ENCODE measurements around the gene TRIM39.

TRIM39 gene

DNA sequence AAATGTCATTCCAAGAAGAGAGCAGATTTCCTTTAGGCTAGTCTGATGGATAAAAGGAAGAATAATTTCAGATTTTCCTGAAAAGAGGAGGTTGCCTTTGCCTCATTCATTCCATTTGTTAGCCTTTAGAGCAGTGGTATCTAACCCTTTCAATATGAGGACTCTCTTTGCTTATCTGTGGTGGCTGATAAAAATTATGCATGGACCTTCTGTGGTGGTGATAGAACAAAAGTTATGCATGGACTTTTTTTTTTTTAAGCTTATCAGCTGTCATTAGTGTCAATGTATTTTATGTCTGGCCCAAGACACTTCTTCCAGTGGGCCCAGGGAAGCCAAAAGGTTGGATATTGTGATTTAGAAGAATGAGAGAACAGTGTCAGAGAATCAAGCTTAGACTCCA is 1.7 kb downstream of the TRIM39 start:
- no peak for DNase-seq

DNA sequence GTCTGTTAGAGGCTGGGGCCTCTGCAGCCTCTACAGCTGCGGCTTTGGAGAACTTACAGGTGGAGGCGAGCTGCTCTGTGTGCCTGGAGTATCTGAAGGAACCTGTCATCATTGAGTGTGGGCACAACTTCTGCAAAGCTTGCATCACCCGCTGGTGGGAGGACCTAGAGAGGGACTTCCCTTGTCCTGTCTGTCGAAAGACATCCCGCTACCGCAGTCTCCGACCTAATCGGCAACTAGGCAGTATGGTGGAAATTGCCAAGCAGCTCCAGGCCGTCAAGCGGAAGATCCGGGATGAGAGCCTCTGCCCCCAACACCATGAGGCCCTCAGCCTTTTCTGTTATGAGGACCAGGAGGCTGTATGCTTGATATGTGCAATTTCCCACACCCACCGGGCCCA is 2.6 kb downstream of the TRIM39 start:
- DNase-seq: peak; percentile 46

DNA sequence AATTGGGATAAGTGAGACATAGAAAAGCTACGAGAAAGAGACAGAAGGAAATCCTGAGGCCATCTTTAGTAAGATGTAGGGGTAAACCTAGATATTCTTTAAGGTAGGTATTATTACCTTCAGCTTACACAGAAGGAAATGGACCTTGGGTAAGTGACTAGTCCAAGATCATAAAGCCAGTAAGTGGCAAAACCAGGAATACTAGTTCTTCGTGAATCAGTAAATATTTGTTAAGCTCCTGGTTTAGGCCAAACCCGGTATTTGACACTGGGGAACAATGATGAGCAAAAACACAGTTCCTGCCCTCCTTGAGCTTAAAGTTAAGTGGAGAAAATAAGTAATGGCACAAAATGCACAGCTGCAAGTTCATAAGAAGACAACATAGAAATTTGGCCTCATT is 5.3 kb downstream of the TRIM39 start:
- DNase-seq: no peak

DNA sequence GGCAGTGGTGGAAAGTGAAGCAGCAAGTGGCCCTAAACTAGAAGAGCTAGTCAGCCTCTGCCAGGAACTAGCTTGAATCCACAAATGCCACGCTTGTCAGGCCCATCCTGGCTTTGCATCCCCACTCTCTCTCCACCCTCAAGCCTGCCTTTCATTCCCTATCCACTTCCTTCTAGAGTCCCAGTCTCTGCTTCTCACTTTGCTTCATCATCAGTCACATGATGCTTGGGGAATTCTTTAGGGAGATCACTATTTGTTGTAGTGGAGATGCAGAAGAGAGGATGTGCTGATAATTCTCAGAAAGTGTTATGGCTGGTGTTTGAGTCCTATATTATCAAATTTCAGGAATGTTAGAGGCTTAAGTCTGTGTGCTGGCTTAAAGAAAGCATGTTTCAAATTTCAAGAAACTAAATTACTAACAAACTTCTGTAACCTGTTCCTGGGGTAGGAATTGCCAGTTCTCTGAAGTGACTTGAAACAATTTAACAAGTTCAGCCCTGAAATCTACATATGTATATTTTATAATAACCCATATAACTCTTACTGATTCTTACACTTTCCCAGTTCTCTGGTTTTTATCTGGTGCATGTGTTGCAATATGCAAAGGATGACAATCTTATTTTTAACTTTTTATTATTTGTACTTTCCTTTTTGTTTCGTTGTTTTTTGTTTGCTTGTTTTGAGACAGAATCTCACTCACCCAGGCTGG is 7.5 kb downstream of the TRIM39 start:
- peak; percentile 42 for DNase-seq

DNA sequence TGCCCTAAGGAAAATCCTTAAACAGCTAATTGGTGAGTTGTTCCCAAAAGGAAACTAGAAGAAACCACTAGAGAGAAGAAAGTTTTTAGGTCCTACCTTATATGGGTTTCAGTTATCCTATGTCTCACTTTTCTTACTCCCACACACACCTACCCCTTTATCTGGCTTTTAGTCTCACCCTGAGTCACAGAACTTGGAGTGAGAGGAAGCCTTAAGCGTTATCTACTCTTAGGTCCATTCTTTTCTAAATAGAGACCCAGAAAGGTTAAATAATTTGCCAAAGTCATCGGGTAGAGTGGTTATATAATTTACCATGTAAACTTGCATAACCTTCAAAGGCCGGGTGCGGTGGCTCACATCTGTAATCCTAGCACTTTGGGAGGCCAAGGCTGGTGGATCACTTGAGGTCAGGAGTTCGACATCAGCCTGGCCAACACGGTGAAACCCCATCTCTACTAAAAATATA is 13.9 kb downstream of the TRIM39 start:
- DNase-seq: no peak

DNA sequence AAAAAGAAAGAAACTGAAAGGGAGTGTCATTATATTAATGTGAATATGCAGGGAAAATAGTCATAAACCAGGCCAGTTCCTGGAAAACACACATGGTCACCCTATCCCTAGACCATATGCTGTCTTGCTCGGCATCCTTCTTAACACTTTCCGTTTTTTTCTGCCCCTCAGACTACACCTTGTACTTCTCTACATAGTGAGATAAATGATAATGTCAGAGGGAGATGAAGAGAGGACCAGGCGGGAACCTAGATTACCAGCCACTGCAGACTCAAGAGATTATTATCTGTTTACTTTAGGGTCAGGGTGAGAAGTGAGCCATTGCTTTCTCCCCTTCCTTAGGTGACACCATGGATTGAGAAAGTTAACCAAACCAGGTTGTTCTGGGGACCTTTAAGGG is 14.5 kb downstream of the TRIM39 start:
- DNase-seq: no peak

DNA sequence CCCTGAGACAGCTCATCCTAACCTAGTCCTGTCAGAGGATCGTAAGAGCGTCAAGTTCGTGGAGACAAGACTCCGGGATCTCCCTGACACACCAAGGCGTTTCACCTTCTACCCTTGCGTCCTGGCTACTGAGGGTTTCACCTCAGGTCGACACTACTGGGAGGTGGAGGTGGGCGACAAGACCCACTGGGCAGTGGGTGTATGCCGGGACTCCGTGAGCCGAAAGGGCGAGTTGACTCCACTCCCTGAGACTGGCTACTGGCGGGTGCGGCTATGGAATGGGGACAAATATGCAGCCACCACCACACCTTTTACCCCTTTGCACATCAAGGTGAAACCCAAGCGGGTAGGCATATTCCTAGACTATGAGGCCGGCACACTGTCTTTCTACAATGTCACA is 15.0 kb downstream of the TRIM39 start:
- DNase-seq: no peak

DNA sequence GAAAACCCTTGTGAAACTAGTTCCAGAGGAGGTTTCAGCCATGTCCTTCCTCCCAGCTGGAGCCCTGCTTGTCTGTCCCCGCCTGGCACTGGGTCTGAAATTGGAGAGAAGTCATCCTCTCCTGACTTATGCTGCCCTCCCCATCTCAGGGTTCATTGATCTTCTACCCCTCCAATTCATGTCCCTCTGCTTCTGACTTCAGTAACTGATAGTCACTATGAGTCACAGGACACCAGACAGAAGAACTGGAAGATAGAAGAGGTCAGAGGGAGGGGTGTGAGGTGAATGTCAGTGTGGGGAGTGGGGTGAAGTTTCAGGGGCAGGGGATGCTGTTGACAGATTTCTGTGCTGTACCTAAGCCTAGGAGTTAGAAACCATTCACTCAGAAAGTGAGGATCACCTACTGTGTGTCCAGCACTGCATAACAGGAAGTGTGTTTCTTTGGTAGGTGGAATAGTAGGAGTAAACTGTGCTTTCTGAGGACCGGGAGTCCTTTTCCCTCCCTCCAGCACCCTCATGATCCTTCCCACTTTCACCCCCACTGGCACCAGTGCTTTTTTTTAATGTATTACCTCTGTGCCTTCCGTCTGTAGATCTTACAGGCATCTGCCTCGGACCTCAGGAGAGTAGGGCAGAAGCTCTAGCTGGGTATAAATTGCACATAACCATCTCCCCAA is 17.6 kb downstream of the TRIM39 start:
- no peak for DNase-seq

DNA sequence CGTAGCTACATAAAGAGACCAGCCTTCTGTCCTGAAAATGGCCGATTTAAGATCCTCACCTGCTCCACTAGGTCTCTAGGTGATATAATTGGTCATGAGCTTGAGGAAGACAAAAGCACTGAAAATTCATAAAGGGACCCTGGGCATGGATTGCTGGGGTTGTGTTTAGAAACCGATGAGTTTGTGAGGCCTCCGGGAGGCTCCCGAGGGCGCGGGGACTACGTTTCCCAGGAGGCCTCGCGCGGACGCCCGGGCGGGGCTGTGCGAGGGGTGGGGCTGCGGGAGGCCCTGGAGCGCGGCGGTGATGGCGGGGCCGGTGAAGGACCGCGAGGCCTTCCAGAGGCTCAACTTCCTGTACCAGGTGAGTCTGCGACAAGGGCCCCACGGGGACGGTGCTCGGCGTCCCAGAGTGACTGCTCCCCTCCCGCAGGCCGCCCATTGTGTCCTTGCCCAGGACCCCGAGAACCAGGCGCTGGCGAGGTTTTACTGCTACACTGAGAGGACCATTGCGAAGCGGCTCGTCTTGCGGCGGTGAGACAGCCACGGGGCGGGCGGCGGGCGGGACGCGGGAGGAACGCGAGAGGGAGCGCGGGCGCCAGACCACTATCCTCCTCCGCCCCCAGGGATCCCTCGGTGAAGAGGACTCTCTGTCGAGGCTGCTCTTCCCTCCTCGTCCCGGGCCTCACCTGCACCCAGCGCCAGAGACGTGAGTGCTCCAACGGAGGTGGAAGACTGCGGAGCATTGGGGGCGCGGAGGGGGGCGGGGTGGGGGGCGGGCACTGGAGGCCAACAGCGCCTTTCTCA is 18.3 kb downstream of the TRIM39 start, which contains the start of gene RPP21:
RPP21 (plus strand) TSS at position 289 of the 804 bp plus-strand sequence; CDS start at position 305, 16 bp downstream.
- DNase-seq: peak; percentile 85

DNA sequence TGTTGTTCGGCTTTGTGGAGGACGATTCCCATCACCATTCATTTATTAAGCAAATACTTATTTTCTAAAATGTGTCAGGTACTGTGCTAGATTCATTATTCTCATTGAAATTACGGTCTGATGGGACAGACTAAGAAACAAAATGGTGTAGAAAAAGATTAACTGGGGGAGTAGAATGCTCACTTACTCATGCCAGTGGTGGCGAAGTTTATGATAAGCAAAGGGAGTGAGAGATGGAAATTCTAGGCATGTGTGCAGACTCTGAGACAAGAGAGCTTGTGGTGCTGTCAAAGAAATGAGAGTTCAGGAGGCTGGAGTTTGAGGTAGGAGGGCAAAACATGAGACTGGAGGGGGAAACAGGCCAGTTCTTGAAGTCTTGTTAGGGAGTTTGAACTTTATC is 19.1 kb downstream of the TRIM39 start:
- no peak for DNase-seq

DNA sequence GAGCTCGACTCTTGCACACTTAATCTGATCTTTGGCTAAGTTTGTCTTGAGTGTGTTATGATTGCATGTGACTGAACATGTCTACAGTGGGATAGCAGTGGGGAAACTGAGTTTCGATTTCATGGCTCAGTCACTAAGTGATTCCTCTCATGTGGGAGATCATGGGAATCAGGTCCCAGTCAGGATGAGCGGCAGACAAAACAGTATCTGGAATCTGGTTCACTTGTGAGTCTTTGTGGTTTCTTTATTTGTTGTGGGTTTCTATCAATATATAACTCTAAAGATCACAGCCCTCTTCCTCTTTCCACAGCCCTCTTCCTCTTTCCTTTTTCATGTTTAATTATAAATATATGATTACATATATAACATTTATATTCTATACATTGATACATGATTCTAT is 22.2 kb downstream of the TRIM39 start:
- peak; percentile 10 for DNase-seq

DNA sequence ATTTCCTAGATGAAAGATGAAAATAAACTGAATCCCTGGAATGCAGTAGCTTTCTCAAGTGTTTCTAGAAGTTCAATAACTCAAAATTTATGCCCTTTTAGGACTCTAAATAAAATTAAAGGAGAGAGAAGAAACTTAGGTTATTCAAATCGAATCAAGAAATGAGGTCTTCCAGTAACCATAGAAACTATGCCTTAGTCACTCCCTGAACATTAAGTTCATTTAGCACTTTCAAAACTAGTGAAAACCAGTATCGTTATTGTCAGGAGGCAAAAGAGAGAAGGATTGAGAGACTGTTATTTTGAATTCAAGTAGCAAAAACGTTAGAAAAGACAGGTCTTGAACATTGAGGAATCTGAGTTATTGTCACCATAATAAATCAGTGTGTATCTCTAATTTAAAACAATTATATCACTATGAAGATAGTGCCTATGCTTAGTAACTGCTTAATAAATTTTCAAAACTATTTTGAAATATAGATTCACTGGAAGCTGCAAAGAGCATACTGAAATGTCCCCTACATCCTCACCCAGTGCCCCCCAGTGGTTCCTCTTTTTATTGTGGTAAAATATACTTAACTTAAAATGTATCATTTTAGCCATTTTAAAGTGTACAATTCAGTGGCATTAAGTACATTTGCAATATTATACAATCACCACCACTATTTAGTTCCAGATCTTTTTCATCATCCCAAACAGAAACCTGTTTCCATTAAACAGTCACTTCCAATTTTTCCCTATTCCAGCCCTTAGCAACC is 22.9 kb downstream of the TRIM39 start:
- DNase-seq: no peak

DNA sequence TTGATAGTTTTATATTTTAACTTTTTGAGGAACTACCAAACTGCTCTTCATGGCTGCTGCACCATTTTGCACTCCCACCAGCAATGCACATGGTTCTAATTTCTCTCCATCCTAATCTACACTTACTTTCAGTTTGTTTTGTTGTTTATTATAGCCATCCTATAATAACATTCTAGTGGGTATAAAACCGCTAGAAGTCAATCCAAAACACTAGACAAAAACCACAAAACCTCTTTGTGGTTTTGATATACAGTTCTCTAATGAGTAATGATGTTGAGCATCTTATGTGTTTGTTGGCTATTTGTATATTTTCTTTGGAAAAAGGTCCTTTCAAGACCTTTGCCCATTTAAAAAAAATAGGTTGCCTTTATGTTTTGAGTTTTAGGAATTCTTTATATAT is 23.8 kb downstream of the TRIM39 start:
- DNase-seq: no peak

DNA sequence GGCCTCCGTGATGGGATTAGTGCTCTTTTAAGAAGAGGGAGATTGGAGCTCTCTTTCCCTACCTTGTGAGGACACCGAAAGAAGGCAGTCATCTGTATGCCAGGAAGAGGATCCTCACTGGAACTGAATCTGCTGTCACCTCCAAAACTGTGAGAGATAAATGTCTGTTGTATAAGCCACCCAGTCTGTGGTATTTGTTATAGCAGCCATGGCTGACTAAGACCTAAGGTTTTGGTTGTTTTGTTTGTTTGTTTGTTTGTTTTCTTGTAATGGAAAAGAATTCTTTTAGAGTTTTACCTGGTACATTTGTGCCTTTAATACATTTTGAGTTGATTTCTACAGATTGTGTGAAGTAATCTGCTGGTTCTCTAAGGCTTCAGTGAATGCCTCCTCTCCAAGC is 25.8 kb downstream of the TRIM39 start:
- no peak for DNase-seq

DNA sequence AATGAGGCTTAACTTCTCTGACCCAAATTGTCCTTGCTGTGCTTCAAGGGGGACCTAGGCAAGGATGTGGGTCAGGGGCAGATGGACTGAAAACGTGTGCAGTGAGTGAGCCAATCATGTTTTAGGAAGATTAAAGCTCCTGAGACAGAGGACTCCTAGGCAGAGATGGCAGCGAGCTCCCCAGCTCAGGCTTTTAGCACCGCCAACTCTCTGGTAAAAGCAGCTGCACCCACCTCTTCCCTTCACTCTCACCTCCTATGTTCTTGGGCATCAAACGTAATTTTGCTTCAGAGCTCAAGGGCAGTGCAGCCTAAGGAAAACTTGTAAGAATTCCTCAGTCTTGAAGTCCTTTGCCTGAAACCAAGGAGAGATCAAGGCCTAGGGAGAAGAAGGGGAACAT is 28.6 kb downstream of the TRIM39 start:
- no peak for DNase-seq

DNA sequence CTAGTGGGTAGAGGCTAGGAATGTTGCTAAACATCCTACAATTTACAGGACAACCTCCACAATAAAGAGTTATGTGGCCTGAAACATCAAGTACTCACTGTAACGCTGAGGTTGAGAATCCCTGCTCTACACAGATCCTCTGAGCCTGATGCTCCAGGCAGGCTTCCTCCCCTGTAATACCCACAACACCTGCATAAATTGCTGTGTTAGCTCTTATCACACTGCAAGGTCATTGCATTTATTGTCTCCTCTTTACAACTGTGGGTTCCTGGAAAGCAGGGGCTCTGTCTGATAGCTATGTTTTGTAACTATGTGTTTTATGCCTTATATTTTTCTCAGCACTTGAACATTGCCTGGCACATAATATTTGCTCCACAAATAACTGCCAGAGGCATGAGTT is 29.8 kb downstream of the TRIM39 start:
- no peak for DNase-seq

DNA sequence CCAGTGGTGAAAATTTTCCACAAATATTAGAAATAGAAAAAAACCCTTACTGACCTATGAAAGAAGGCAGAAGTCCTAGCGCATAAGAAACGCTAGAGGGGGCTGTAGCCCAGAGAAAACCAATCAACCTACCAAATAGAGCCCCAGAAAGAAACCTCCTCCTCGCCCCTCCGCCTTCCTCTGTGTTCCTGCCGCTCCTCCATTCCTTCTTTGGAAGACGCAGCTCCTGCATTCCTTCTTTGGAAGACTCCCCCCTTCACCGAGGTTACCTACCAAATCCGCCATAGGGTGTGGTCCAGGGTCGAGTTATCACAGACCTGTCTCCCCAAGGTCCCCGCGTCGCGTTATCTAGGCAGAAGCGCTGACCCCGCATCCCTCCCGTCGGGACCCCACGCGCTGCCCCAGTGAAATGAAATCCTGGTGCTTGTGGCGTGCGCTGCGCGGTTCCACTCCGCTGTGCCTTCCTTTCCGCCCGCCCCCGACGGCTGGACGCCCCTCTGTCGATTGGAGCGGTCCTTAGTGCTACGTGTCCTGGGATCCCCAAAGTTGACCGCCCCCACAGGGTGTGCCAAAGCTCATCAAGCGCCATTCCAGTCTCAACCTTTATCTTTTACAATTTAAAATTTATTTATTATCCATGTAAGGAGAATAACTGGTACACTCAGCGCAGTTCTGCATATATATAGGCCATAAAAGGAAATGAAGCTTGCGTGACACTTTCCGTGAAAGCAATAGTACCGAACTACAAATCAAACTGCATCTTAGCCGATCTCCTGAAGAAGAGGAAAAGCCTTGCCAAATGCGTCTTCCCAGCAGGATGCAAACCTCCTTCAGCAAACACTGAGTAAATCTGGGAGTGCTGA is 31.2 kb downstream of the TRIM39 start:
- DNase-seq: peak; percentile 65

DNA sequence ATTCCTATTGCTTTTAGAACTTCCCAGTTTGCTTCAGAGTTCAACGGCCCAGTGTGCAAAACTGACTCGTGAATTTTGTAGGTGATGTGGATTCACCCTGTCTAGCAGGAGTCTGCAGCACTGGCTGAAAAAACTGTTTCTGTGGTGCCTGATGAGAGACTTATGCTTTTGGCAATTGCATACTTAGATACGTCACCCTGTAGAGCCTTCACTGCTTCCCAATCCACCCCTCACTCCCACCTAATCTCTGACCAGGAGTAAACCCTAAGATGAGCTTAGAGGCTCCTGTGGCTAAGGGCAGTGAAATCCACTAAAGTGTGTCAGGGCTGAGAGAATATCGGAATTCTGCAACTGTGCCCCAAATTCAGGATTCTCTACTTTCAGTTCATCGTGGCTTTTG is 32.5 kb downstream of the TRIM39 start:
- no peak for DNase-seq

DNA sequence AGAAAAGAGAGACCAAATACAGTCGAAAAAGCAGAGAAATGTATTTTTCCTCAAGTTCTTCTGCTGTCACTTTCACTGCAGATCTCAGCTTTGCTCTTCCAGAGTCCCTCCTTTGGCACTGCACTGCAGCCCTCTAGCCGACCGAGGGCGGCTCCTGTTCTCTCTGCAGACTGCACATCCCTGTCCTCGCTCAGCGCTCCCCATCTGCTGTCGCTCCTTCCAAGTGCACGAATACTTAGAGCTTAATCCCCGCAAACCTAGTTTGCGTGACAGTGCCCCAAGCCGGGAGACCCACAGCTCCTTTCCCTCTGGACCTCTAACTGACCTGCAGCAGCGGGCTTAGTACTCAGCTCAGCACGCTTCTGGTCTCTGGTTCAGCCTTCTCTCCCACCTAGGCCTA is 33.4 kb downstream of the TRIM39 start:
- no peak for DNase-seq

DNA sequence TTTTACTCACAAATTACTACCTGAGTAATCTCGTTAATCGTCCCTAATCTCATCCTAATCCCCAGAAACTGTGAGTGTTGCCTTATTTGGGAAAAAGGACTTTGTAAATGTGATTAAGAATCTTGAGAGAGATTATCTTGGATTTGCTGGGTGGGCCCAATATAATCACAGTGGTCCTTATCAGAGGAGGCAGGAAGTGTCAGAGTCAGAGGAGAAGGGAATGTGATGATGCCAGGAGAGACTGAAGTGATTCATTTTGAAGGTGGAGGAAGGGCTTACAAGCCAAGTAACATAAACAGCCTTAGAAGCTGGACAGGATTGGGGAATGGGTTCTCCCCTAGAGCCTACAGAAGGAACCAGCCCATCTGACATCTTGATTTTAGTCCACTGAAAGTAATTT is 34.9 kb downstream of the TRIM39 start:
- no peak for DNase-seq

DNA sequence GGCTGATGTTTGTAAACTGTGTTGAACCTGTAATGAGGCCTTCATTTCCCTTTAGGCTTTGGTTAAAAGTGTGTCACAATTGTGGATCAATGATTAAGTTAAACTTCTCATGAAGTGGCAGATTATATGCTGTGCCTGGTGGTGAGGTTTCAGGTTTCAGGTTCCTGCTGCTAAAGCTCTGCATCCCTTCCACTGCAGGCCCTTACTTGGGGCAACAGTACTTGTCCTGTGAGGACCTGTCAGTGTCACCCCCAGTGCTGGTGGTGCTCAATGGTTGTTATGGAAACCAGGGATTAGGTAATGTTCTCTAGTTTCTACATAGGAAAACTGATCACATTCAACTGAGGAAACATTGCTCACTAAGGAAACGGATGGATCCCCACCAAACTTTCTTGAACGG is 36.7 kb downstream of the TRIM39 start:
- DNase-seq: no peak

DNA sequence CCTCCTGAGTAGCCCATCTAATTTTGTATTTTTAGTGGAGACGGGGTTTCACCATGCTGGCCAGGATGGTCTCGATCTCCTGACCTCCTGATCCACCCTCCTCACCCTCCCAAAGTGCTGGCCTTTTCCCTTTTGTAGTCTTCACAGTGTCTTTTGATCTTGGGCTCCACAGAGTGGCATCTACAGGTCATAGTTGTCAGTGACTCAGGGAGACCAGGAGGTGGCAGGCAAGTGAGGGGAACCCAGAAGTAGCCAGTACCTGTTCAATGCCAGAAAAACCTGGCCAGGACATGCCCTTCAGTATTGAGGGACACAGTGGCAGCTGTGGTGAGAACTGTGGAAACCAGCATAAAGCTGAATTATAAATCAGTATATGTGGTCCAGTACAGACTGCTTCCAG is 37.9 kb downstream of the TRIM39 start:
- DNase-seq: no peak
